Amniotic epithelial cell (primary cell): ENCODE results near the gene NBEAL1.
A peak's percentile ranks its signal among the peaks of the same experiment; 100 is the strongest.
"Not testable (repeated sequence)": the region's sequence is repeated elsewhere in the genome, so short reads cannot be mapped to it uniquely, and the experiment has no call there.

Experiments
- DNase-seq: peaks from one replicate; pipeline ENCODE4 v3.0.0-alpha.2; 2010; ENCODE audit warnings: low read depth

Gene NBEAL1

DNA sequence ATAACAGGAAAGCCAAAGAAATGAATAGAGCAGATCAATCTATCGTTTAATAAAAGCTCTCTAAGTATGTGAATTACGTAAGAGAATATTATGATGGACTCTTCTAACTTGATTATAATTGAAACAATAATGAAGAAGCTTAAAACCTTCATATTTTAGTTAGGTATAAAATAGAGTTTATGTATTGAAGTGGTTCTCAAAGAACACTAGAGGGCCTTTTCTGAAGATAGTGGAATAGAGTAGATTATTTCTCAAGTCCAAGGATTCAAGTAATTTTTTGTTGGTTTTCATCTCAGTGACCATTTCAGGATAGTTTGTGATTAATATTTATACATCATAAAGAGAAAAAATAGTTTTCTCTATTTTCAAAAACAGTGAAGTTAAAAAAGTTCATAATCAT lies 97.7 kb downstream of the NBEAL1 start:
- no peak for DNase-seq

DNA sequence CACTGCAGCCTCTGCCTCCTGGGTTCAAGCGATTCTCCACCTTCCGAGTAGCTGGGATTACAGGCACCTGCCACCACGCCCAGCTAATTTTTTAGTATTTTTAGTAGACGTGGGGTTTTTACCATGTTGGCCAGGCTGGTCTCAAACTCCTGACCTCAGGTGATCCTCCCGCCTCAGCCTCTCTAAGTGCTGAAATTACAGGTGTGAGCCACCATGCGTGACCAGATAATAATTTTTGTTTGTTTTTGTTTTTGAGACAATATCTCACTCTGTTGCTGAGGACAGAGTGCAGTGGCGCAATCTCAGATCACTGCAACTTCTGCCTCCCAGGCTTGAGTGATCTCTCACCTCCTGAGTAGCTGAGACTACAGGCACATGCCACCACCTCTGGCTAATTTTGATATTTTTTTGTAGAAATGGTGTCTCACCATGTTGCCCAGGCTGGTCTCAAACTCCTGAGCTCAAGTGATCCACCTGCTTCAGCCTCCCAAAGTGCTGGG lies 100.6 kb downstream of the NBEAL1 start:
- not testable (repeated sequence) for DNase-seq

DNA sequence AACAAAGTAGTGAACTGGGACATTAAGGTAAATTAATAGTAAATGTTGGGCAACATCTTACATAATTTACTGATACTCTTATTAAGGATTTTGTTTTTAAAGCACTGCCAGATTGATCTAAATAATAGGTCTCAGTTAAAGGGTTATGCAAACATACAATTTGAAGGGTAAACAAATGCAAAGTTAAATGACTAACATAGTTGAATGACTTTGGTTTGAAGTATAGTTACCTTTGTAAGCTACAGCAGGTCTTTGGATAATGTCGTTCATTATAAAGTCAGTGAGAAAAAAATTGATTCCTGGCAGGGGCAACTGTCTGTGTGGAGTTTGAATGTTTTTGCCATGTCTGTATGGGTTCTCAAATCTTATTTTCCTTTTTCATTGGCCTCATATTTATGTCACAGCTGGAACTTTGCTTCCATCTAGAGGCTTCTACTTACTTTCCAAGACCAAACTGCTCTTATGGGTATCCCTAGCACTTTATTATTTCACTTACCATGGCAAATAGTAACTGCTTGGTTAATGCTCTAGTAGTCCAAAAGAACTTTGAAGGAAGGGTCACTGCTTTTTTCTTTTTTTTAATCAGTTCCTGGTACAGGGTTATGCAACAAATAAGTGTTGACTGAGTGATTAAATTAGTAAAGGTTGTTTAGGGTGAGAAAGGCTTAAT lies 107.8 kb downstream of the NBEAL1 start:
- peak; percentile 18 for DNase-seq

DNA sequence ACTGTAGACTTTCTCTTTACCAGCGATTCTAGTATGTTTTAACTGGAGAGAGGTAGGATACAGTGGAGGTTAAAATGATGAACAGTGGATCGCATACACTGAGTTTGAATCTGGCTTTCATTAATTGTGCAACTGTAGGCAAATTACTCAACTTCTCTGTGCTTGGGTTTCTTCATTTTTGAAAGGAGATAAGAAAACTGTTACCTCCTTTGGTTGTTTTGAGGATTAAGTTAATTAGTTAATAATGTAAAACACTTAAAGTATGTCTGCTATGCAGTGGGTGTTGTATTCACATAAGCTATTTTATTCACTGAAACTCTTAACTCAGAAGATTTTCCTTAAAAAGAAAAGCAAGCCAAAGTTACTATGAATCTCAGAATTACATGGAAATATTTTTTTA lies 112.3 kb downstream of the NBEAL1 start:
- peak; percentile 62 for DNase-seq

DNA sequence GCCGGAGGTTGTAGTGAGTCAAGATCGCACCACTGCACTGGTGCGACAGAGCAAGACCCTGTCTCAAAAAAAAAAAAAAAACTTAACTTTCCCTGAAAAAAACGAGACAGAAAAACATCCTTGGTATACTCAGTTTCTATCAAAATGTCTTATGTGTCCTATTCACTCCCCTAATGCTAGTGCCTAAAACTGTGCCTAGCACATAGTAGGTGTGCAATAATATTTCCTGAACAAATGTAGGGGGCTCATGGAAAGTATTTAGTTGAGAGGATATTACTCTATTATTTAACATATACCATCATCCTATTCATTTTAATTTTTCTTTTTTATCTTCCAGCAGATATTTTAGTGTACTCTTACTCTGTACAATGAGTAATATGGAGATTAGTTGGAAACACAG lies 120.4 kb downstream of the NBEAL1 start:
- DNase-seq, result no peak

DNA sequence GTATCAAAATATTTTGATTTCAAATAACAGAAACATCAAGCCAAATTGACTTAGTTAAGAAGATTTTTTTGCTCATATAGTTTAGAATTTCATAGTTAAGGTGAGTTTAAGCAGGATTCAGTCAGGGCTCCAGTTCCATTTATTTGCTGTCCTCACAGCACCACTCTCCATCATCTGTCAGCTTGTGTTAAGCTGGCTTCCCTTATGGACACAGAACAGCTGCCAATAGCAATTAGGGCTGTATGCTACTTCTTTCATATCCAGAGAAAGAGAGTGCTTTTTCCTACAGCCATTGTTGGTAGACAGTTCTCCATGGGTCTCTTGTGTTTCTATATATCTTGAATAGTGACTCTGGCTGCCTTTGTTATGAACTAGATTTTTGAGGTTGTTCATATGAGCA lies 128.7 kb downstream of the NBEAL1 start:
- no peak for DNase-seq

DNA sequence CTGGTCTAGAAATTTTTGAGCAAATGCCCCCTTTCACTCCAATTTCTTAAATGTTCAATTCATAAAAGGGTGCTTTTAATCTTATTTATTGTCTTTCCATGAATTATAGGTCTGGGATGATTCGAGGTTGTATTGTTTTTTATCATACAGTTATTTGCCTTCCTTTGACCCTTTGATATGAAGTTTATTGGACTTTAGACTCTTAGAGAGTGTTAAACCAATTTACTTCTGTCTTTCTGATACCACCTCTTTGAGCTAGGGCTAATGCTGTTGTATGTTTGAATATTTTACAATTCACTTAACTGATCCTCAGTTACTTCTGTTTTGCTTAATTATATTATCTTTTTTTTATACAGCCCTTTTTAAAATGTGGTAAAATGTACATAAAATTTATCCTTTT lies 134.5 kb downstream of the NBEAL1 start:
- no peak for DNase-seq

DNA sequence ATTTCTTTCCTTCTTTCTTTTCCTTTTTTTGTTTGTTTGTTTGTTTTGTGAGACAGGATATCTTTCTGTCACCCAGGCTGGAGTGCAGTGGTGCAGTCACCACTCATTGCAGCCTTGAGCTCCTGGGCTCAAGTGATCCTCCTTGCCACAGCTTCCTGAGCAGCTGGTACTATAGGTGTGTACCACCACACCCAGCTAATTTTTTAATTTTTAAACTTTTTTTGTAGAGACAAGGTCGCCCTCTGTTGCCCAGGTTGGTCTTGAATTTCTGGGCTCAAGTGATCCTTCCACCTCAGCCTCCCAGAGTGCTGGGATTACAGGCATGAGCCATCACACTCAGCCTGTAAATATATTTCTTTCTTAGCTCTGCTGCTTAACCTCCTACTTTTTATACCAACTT lies 140.7 kb downstream of the NBEAL1 start:
- DNase-seq, result no peak

DNA sequence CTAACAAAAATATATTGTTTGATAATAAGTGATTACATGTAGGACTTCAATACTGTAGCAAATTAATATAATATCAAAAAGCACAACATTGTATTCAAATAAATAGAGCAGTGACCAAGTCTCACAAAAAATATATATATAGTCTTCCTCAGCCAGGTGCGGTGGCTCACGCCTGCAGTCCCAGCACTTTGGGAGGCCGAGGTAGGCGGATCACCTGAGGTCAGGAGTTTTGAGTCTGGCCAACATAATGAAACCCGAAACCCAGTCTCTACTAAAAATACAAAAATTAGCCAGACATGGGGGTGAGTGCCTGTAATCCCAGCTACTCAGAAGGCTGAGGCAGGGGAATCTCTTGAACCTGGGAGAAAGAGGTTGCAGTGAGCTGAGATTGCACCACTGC lies 148.0 kb downstream of the NBEAL1 start:
- not testable (repeated sequence) for DNase-seq

DNA sequence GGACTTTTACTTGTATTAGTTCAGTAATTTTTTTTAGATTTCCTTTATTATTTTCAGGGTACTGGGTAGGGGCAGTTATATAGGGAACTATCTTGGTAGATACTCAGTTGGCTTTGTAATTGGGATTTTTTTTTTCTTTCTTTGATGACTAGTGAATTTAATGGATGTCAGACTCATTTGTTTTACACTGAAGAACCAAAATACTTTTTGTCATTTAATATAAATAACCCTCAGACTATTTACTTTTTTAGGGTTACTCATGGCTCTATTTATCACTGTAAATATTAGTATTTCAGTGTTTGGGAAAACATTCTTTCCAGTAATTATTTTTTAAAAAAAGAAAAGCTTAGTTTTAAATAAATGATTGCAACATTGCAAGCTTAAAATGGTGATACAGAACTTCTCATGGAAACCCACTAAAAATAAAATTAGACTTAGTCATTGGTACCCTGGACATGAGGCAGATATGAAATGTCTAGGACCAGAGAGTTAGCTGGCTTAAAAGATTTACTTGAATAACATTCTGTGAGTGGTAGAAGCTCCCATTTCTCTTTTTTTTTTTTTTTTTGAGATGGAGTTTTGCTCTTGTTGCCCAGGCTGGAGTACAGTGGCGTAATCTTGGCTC lies 149.7 kb downstream of the NBEAL1 start:
- DNase-seq, result peak; percentile 88

DNA sequence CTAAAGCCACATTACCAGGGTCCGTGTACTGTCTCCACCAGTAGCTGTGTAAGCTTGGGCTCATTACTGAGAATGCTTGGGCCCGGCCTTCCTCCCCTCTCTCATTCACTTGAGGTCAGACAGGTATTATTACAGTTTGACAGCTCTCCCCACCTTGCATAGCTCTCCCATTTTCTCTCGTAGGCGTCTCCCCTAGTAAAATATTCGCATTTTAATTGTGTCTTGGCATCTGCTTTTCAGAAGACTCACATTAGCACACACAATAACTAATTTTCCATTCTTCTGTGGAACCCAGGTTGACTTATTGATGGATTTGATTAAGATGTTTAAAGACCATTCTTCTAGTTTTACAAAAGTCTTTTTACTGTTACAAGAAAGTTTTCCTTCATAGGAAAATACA lies 153.1 kb downstream of the NBEAL1 start:
- no peak for DNase-seq

DNA sequence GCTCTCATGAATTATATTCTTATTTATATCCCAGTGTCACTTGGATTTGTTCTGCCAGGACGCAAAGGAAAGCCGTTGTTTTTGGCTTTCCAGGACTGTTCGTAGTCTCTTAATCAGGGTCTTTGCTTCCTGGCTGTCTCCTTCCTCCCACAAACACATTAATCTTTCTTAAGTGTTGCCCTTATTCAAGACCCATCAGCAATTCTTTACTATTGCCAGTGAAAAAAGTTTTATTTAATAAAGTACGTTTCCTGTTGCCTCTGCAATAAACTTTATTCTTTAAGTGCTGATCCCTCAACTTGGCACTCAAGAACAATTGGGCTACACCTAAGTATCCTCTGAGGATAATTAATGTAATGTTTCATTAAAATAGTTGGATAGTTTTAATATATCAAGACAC lies 155.8 kb downstream of the NBEAL1 start:
- DNase-seq, result no peak

DNA sequence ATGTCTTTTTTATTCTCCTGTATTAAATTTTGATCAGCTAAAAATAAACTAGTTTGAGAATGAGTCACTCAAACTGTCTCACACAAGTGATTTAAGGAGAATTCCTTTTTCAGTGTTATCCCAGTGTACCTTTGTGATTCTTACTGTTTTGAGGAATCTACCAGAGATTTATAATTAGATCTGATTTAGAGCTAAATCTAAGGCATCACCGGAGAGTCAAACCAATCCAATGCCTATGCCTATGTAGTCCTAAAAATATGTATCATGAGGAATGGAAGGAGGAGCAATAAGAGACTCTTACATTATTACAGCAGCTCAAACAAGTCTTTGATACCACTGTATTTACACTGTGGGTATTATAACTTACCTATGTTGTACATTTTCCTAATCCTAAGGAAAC lies 160.7 kb downstream of the NBEAL1 start:
- peak; percentile 3 for DNase-seq

DNA sequence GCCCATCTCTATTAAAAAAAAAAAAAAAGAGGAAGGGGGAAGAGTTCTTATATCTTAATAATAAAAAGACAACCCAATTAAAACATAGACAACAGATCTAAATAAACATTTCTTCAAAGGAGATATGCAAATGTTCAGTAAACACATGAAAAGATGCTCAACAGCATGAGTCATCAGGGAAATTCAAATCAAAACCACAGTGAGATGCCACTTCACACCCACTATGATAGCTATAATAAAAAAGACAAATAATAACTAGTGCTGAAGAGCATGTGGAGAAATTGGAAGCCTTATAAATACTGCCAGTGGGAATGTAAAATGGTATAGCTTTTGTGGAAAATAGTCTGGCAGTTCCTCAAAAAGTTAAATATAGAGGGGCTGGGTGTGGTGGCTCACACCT lies 162.7 kb downstream of the NBEAL1 start:
- DNase-seq, result peak; percentile 34

DNA sequence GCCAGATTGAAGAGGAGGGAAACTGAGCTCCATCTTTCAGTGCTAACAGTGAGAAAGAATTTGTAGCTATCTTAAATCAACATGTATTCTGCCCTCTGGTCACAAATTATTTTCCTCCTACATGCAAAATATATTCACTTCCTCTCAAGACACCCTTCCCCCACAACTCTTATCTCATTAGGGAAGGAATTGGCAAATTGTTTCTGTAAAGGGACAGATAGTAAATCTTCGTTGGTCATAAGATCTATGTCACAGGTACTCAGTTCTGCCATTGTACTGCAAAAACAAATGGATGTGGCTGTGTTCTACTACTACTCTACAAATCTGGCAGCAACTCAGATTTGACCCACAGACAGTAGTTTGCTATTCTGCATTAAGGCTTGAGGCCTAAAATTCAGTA lies 171.2 kb downstream of the NBEAL1 start:
- no peak for DNase-seq

DNA sequence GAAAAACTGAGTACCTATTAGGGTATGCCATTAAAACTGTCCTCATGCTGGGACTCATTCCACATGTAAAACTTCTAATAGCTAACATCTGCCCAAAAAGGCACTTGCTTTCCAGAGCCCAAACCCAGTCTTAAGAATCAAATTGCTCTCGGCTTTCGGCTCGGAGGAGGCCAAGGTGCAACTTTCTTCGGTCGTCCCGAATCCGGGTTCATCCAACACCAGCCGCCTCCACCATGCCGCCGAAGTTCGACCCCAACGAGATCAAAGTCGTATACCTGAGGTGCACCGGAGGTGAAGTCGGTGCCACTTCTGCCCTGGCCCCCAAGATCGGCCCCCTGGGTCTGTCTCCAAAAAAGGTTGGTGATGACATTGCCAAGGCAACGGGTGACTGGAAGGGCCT lies 175.9 kb downstream of the NBEAL1 start:
- not testable (repeated sequence) for DNase-seq

DNA sequence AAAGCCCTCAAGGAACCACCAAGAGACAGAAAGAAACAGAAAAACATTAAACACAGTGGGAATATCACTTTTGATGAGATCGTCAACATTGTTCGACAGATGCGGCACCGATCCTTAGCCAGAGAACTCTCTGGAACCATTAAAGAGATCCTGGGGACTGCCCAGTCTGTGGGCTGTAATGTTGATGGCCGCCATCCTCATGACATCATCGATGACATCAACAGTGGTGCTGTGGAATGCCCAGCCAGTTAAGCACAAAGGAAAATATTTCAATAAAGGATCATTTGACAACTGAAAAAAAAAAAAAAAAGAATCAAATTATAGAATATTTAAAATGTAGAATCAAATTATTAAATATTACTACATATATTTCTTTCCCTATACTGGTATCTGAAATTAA lies 176.4 kb downstream of the NBEAL1 start:
- DNase-seq, result not testable (repeated sequence)

DNA sequence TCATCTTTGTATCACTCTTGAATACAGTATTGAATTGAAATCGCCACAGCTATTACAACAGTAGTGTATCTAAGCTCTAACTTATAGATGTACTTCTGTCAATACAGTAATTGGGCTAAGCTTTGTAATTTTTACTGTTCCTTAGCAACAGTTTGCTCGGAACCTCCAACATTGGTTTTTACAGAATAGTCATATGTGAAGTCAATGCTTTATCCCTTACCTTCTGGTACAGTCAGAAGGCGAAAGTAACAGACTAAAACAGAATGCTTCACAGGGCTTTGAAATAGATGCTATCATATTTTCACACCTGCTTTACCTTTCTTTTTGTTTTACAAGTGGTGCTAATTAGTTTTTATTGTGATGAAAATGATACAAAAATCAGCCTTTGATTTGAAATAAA lies 177.3 kb downstream of the NBEAL1 start:
- no peak for DNase-seq

DNA sequence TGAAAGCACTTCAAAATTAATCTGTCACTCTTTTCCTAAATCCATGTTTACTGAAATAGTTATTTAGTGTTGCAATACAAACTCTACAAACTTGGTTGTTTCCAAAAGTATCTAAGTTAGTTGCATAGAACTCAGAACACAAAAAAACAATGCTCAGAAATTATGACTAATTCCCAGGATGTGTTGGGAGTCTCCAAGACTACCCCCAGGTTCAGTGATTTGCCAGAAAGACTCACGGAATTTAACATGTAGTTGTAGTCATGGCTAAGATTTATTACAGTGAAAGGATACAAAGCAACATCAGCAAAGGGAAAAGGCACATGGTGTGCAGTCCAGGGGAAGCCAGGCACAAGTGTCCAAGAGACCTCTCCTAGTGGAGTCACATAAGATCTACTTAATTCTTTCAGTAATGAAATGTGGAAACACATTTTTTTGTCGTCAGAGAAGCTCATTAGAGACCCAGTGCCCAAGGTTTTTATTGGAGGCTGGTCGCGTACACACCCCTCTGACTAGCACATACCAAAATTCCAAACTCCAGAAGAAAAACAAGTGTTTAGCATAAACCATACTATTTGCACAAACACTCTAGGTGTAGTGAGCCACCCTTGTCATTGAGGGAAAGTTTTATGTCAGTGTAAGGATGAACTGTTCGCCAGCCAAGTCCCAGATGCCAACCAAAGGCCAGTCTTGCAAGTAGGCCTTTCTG lies 180.8 kb downstream of the NBEAL1 start:
- peak; percentile 61 for DNase-seq

DNA sequence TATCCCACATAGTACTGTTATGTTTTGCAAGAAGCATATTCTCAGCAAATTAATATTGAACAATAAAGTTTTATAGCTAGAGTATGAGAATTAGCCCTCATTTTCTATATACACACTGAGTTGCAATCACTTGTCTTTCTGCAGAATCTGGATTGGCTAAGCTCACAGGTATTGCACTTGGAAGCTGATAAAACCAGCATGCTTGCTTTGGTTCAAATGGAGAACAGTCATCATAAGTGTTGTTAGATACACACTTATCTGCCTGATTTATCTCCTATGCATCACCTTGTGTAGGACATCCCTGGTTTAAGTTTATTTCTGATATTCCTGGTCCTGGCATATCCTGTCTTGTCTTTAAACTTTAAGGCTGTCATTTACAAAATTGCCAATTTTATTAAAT lies 186.2 kb downstream of the NBEAL1 start:
- DNase-seq, result no peak

DNA sequence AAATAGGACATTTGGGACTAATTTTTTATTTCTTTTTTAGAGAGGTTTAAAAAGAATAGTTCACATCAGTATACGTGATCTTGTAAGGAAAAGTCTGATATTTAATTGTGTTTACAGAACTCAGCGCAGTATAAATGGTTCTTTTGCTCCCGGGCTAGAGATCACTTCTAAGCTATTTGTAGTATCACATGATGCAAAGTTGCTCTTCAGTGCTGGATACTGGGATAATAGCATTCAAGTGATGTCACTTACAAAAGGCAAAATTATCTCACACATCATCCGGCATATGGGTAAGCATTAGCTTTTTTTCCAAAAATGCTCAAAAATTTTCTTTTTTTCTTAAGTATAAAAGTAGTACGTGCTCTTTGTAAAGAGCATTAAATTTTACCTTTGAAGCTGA lies 186.8 kb downstream of the NBEAL1 start:
- DNase-seq, result no peak

DNA sequence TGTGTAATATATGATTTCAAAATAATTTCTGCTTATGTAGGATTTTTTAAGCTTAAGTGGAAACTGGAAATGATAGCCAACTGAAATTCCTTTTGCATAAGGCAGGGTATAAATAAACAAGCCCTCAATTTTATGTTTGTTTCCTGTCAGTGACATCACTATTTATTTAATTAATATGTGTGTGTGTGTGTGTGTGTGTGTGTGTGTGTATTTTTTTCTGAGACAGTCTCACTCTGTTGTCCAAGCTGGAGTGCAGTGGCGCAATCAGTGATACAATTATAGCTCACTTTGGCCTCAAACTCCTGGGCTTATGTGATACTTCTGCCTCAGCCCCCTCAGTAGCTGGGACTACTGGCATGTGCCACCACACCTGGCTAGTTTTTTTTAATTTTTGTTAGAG lies 194.9 kb downstream of the NBEAL1 start:
- DNase-seq, result peak; percentile 48

DNA sequence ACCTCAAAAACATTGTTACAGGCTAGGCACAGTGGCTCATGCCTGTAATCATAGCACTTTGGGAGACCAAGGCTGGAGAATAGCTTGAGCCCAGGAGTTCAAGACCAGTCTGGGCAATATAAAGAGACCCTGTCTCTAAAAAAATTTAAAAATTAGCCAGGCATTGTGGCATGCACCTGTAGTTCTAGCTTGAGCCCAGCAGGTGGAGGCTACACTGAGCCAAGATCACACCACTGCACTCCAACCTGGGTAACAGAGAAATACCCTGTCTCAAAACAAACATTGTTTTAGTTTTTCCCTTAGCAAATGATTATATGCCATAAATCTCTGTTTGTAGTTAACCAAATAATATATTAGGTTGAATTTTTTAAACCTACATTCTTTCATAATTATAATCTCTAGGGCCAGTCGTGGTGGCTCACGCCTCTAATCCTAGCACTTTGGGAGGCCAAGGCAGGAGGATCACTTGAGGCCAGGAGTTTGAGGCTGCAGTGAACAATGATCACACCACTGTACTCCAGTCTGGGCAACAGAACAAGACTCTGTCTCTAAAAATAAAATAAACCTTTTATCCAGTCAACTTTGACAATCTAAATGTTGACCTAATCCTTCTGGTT lies 210.9 kb downstream of the NBEAL1 start:
- peak; percentile 22 for DNase-seq
